Measurements from ENCODE around the gene C1QTNF5. TPM values are rescaled to one million over a fixed set of nuclear protein-coding genes. Genes with fewer than 3 reads are reported as not detected.

The C1QTNF5 gene
- total and polyA plus RNA-seq, 2 of the 8 experiments (the other 6 are each of a cell fraction or from before 2014, with no cell fraction given): 2.2 to 2.7 TPM

DNA sequence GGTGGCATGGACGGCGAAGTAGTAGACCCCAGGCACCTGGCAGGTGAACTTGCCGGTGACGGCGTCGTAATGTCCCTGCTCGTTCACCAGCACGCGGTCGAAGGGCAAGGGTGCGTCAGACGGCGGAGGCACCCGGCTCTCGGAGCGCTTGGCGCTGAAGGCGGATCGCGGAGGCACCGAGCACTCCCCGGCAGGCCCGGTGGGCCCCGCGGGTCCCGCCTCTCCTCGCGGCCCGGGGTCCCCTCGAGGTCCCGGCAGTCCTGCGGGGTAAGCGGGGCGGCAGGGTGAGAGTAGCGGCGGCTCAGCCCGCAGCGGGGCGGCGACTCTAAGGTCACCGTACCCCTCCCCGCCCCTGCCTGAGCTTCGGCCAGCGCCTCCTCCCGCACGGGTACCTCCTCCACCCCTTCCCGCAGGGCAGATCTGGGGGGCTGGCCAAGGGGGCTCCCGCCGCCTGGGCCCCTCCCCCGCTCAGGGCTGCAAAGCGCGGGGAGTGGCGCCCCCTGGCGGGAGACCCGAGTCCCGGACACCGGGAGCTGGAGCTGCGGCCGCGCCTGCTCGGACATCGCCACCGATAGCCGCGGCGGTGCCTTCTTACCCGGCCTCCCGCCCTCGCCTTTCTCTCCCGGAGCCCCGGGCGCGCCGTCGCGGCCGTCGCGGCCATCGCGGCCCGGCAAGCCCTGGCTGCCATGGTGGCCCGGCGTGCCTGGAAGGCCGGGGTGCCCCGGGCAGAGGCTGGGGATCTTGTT is 921 bp downstream of the C1QTNF5 start (continued):
- TF ChIP-seq ATF2 (IDR thresholded peaks at IDR 0.05; ENCODE audit: low read length) (no peak), SRF (IDR thresholded peaks at IDR 0.05; ENCODE audit: low read depth, low read length) (no peak), ATF3 (IDR thresholded peaks at IDR 0.05; ENCODE audit: insufficient read depth, low read depth, low read length) (no peak), EGR1 (IDR thresholded peaks at IDR 0.05; ENCODE audit: borderline replicate concordance, low read depth, low read length) (peak; percentile 63; the same call in 1 of the 2 replicates), PHF8 (conservative IDR thresholded peaks at IDR 0.05; ENCODE audit: low read depth, low read length) (0 out of 2 replicates have a peak, but pooled peaks have one; percentile 17), POLR2A (IDR thresholded peaks at IDR 0.05; ENCODE audit: control extremely low read depth in 1 of 2, low read depth in 2 of 2, low read length in 2 of 2) (no peak), POLR2AphosphoS5 (IDR thresholded peaks at IDR 0.05; ENCODE audit: low read depth, low read length) (no peak), FOSL1 (IDR thresholded peaks at IDR 0.05; ENCODE audit: insufficient read depth, low read depth, low read length) (no peak), KDM5A (IDR thresholded peaks at IDR 0.05; ENCODE audit: low read length) (no peak), SP1 (IDR thresholded peaks at IDR 0.05; ENCODE audit: low read depth, low read length) (0 out of 2 replicates have a peak, but pooled peaks have one; percentile 8), SUZ12 (IDR thresholded peaks at IDR 0.05; ENCODE audit: low read length) (no peak), BRCA1 (IDR thresholded peaks at IDR 0.05; ENCODE audit: low read depth, low read length) (no peak), EP300 (IDR thresholded peaks at IDR 0.05; ENCODE audit: borderline replicate concordance in 1 of 2, low read depth in 2 of 2, low read length in 2 of 2) (peak in 1 of 2 experiments; percentile 52; a peak in 1 of 3 replicates), CTBP2 (IDR thresholded peaks at IDR 0.05; ENCODE audit: borderline replicate concordance, insufficient read depth, insufficient read length, low read length) (no peak), CHD1 (IDR thresholded peaks at IDR 0.05; ENCODE audit: low read depth, low read length) (no peak), HDAC6 (IDR thresholded peaks at IDR 0.05; ENCODE audit: low read depth, low read length) (no peak), ASH2L (IDR thresholded peaks at IDR 0.05; ENCODE audit: low read length) (peak; percentile 75), NRF1 (IDR thresholded peaks at IDR 0.05; ENCODE audit: low read depth, low read length) (no peak), TAF7 (optimal IDR thresholded peaks at IDR 0.05; ENCODE audit: borderline replicate concordance, low read depth, low read length) (peak; percentile 77), RNF2 (IDR thresholded peaks at IDR 0.05; ENCODE audit: borderline replicate concordance, low read depth, low read length, missing control alignments, poor library complexity, severe bottlenecking) (peak; percentile 55), SAP30 (IDR thresholded peaks at IDR 0.05; ENCODE audit: insufficient read depth, insufficient replicate concordance, low read length) (no peak), JUN (IDR thresholded peaks at IDR 0.05; ENCODE audit: low read depth, low read length) (no peak)

Measured in H1 (cell line).